AG04450 (cell line): ENCODE measurements around the gene HAPLN3. TPM values are rescaled to one million over a fixed set of nuclear protein-coding genes. Genes with fewer than 3 reads are reported as not detected.

ENCODE experiments used
- CTCF ChIA-PET: fragments of 300-600, 350-600 bp; formaldehyde crosslinking; extraction: SDS; loops from one replicate; lab custom pipeline; 2022; ENCODE audit warnings: antibody characterized with exemption, inconsistent platforms; lab: Charles Lee
- POLR2A ChIA-PET: fragments of 350-600 bp; formaldehyde crosslinking; extraction: SDS; loops from one replicate; lab custom pipeline; 2021; ENCODE audit warnings: antibody characterized with exemption, inconsistent platforms; lab: Yijun Ruan, JAX
- DNase-seq: peaks from one replicate; pipeline ENCODE4 v3.0.0-alpha.2; 2011; ENCODE audit warnings: low read depth, low spot score
- H3K27ac ChIP-seq: one replicate; pipeline ENCODE4 v1.5.1; 2012; ENCODE audit warnings: low read depth, low read length, control low read depth
- H3K27me3 ChIP-seq: one replicate; pipeline ENCODE4 v1.6.0; 2012; ENCODE audit warnings: low read length; ENCODE audit not compliant: control insufficient read depth, insufficient read depth
- H3K4me3 ChIP-seq: 2 replicates; pipeline ENCODE4 v1.5.1; 2011; ENCODE audit warnings: mild to moderate bottlenecking, low read depth, low read length, control low read depth
- H3K9me3 ChIP-seq: 2 replicates; pipeline ENCODE4 v1.5.1; 2012; ENCODE audit warnings: low read length; ENCODE audit not compliant: control insufficient read depth, insufficient read depth
- polyA plus RNA-seq: library from polyadenylated mRNA; depleted of rRNA; stranded (reverse); fragments of >200 nt; gene quantifications from 2 replicates; pipeline ENCODE4 v1.2.3, GENCODE V29; 2011
- TF ChIP-seq, protein P1 (sequence below): IDR thresholded peaks from 2 replicates; pipeline ENCODE4 v1.5.1; 2011; ENCODE audit warnings: low read depth, low read length, control low read depth, inconsistent platforms

HAPLN3 gene
- polyA plus RNA-seq, 1 experiment = 5.6 TPM

DNA sequence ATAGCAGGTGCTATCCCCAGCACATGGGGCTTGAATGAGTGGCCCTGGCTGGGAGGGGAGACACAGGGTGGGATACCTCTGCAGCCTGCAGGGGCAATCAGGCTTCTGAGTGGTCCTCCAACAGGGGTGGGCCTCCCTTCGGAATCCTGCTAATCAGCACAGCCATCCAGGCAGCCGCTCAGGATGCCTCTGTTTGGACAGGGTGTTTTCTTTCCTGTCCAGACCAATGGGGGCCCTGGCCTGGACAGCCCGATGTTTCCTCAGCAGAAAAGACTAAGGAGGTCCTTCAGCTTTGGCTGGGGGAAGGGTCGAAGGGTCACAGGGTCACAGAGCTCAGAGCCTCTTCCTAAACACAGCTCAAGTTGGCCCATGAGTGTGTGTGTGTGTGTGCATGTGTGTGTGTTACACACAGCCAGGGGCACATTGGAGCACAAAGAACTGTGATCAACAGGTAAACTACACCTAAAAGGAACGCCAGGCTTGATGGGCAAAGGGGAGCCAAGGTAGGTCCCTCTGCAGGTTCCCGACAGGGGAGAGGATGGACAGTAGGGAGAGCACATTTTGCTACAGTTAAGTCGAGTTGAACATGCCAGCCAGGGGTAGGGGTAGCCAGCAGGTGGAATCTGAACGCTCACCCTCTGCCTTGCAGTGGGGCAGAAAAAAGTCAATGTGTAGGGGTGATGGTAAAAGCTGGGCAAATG is 1.1 kb upstream of the HAPLN3 start:
- no peak for DNase-seq
- H3K9me3 ChIP-seq = no peaks in the 10 kb centered on the region; the same call in 1 of the 2 replicates
- ChIA-PET CTCF (interaction anchor here (0.7 to 6.5 kb wide), 9 partner anchors 8 to 1292 kb away, joined by 3 to 37 read pairs (median 8); no protein-coding TSS in a partner anchor), POLR2A (interaction anchor here (0.6 to 1.1 kb wide), 3 partner anchors 18 to 242 kb away, joined by 3 to 4 read pairs (median 3); no protein-coding TSS in a partner anchor)
- no peak overlapping the region for H3K27ac ChIP-seq
- no peak overlapping the region for H3K4me3 ChIP-seq
- TF ChIP-seq, protein P1, sequence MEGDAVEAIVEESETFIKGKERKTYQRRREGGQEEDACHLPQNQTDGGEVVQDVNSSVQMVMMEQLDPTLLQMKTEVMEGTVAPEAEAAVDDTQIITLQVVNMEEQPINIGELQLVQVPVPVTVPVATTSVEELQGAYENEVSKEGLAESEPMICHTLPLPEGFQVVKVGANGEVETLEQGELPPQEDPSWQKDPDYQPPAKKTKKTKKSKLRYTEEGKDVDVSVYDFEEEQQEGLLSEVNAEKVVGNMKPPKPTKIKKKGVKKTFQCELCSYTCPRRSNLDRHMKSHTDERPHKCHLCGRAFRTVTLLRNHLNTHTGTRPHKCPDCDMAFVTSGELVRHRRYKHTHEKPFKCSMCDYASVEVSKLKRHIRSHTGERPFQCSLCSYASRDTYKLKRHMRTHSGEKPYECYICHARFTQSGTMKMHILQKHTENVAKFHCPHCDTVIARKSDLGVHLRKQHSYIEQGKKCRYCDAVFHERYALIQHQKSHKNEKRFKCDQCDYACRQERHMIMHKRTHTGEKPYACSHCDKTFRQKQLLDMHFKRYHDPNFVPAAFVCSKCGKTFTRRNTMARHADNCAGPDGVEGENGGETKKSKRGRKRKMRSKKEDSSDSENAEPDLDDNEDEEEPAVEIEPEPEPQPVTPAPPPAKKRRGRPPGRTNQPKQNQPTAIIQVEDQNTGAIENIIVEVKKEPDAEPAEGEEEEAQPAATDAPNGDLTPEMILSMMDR = no peak
- H3K27me3 ChIP-seq = no peaks in the 10 kb centered on the region

DNA sequence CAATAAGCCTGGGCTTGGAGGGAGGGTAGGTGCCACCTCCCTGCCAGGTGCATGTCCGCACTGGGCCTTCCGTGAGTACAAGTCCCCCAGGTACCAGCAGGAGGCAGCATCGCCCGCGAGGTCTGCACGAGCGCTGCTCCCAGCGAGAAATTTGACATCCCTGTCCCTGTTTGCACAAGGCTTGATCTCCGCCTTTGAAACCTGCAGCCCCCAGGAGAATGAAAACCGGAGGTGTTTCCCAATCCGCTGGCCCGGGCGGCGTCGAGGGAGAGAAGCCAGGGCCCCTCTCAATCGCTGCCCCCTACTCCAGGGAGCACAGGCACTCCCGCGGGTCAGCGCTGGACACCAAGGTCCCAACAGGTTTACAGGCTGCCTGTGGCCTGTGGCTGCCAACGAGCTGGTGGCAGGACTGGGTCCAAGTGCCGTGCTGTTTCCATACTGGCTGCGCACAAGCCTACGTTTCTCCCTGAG is 961 bp downstream of the HAPLN3 start:
- Histone ChIP-seq H3K27me3 (no peaks in the 10 kb centered on the region), H3K9me3 (no peaks in the 10 kb centered on the region; the same call in 1 of the 2 replicates), H3K27ac (no peak overlapping the region), H3K4me3 (peak overlapping the region; percentile 68)
- CTCF ChIA-PET = interaction anchor here (0.6 to 6.5 kb wide), 4 partner anchors 10 to 399 kb away, joined by 3 to 37 read pairs (median 7); no protein-coding TSS in a partner anchor
- POLR2A ChIA-PET = no interaction called here
- no peak for DNase-seq
- TF ChIP-seq, protein P1 = peak; percentile 67

- POLR2A ChIA-PET = no interaction called here
Measured at GRCh38 chr15:88891540-88892254, 3.6 kb downstream of the HAPLN3 start.

GRCh38 chr15:88890495-88890894 is 4.8 kb downstream of the HAPLN3 start:
- Histone ChIP-seq H3K27ac (no peak overlapping the region), H3K4me3 (no peak overlapping the region), H3K27me3 (no peaks in the 10 kb centered on the region), H3K9me3 (no peaks in the 10 kb centered on the region; the same call in 1 of the 2 replicates)
- ChIA-PET POLR2A (no interaction called here), CTCF (interaction anchor here (0.6 to 6.5 kb wide), 6 partner anchors 8 to 252 kb away, joined by 3 to 37 read pairs (median 3); partner anchors contain the start of gene ISG20)
- no peak for DNase-seq
- TF ChIP-seq, protein P1 = no peak

More at GRCh38 chr15:88891540-88892254, 3.6 kb downstream of the HAPLN3 start:
- no peaks in the 10 kb centered on the region for H3K27me3 ChIP-seq
- CTCF ChIA-PET = interaction anchor here (0.9 to 6.5 kb wide), 3 partner anchors 12 to 112 kb away, joined by 3 to 37 read pairs (median 7); no protein-coding TSS in a partner anchor
- no peak for DNase-seq
- no peak overlapping the region for H3K27ac ChIP-seq
- H3K9me3 ChIP-seq = no peaks in the 10 kb centered on the region; the same call in 1 of the 2 replicates
- no peak overlapping the region for H3K4me3 ChIP-seq
- TF ChIP-seq, protein P1 = no peak
